ENCODE results near the gene RNF43. TPM values are rescaled to one million over a fixed set of nuclear protein-coding genes. Genes with fewer than 3 reads are reported as not detected.

Gene RNF43
- total RNA-seq, 1 experiment from 2014 or later, result 42.2 TPM

GRCh38 chr17:58452738-58453137 lies 35.4 kb upstream of the RNF43 start:
- no peaks in the 10 kb centered on the region for H3K36me3 ChIP-seq (ENCODE audit: control insufficient read depth in 1 of 2, insufficient read depth in 2 of 2, low read length in 2 of 2)
- CTCF ChIA-PET, result interaction anchor here (1.5 kb wide), 1 partner anchor 135 kb away, joined by 7 read pairs; no protein-coding TSS in a partner anchor
- H3K27me3 ChIP-seq (ENCODE audit: insufficient read depth, low read length), result no peaks in the 10 kb centered on the region
- peaks cover 0 to 4% of the 10 kb centered on the region in 2 experiments; a peak in 1 of 4 replicates for H3K4me1 ChIP-seq (ENCODE audit: control insufficient read depth in 1 of 2, insufficient read depth in 2 of 2, low read length in 2 of 2)
- RAD21 ChIA-PET (ENCODE audit: low non-redundant PET in 1 of 2, low total read pairs in 2 of 2, uncharacterized antibody in 2 of 2, unreplicated experiment in 2 of 2), result no interaction called here
- no peaks in the 10 kb centered on the region for H3K9me2 ChIP-seq (ENCODE audit: insufficient read depth)
- no peak overlapping the region for H2AFZ ChIP-seq (ENCODE audit: low read depth, low read length, poor library complexity, severe bottlenecking)
- POLR2A ChIA-PET, result interaction anchor here (1.5 kb wide), 1 partner anchor 135 kb away, joined by 3 read pairs; no protein-coding TSS in a partner anchor
- no peaks in the 10 kb centered on the region for H3K9me3 ChIP-seq (ENCODE audit: control insufficient read depth in 1 of 2, insufficient read depth in 1 of 2, low read depth in 1 of 2, low read length in 2 of 2)
- ATAC-seq (peak; percentile 70), DNase-seq (ENCODE audit: low read depth, low spot score) (no peak)
- TF ChIP-seq EZH2phosphoT487 (IDR thresholded peaks at IDR 0.05; ENCODE audit: borderline replicate concordance) (no peak), TCF7L2 (IDR thresholded peaks at IDR 0.05; ENCODE audit: borderline replicate concordance, extremely low read depth, insufficient read depth, insufficient read length) (no peak), YY1 (IDR thresholded peaks at IDR 0.05; ENCODE audit: extremely low read depth, insufficient replicate concordance, low read depth, low read length) (no peak), MAX (IDR thresholded peaks at IDR 0.05) (no peak), SP1 (IDR thresholded peaks at IDR 0.05; ENCODE audit: low read depth) (no peak), ATF3 (IDR thresholded peaks at IDR 0.05) (no peak), POLR2A (IDR thresholded peaks at IDR 0.05; ENCODE audit: borderline replicate concordance, extremely low read depth, insufficient read depth, insufficient read length) (no peak), ZNF274 (IDR thresholded peaks at IDR 0.05; ENCODE audit: low read depth, low read length) (no peak), ZFX (IDR thresholded peaks at IDR 0.05) (no peak), SIN3A (IDR thresholded peaks at IDR 0.05; ENCODE audit: low read depth) (no peak), EGR1 (IDR thresholded peaks at IDR 0.05; ENCODE audit: low read depth) (no peak), FOSL1 (IDR thresholded peaks at IDR 0.05; ENCODE audit: low read depth) (no peak)
- TF ChIP-seq, protein P1, sequence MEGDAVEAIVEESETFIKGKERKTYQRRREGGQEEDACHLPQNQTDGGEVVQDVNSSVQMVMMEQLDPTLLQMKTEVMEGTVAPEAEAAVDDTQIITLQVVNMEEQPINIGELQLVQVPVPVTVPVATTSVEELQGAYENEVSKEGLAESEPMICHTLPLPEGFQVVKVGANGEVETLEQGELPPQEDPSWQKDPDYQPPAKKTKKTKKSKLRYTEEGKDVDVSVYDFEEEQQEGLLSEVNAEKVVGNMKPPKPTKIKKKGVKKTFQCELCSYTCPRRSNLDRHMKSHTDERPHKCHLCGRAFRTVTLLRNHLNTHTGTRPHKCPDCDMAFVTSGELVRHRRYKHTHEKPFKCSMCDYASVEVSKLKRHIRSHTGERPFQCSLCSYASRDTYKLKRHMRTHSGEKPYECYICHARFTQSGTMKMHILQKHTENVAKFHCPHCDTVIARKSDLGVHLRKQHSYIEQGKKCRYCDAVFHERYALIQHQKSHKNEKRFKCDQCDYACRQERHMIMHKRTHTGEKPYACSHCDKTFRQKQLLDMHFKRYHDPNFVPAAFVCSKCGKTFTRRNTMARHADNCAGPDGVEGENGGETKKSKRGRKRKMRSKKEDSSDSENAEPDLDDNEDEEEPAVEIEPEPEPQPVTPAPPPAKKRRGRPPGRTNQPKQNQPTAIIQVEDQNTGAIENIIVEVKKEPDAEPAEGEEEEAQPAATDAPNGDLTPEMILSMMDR (IDR thresholded peaks at IDR 0.05 in 2 of 3, conservative IDR thresholded peaks at IDR 0.05 in 1 of 3; ENCODE audit: borderline replicate concordance in 1 of 3, insufficient read depth in 1 of 3, low read depth in 2 of 3, low read length in 2 of 3), result no peak
- no peaks in the 10 kb centered on the region for H4K20me1 ChIP-seq (ENCODE audit: insufficient read depth)
- H3K9ac ChIP-seq (ENCODE audit: low read length), result no peak overlapping the region
- no peak overlapping the region for H3K4me3 ChIP-seq (replicated peaks in 1 of 2; ENCODE audit: low read depth in 1 of 2, low read length in 2 of 2)
- no peak overlapping the region for H3K27ac ChIP-seq (ENCODE audit: low read depth, low read length)
- H3K79me2 ChIP-seq (ENCODE audit: insufficient read depth, low read length), result no peaks in the 10 kb centered on the region
- no TSS peak for BruUV-seq (replicated peaks)
- intact Hi-C loops (cut with micrococcal nuclease), result no loop called here
- H3K4me2 ChIP-seq (ENCODE audit: low read length), result no peak overlapping the region
